K562 (cell line): ENCODE data around the gene CENPC. TPM values are rescaled to one million over a fixed set of nuclear protein-coding genes. Genes with fewer than 3 reads are reported as not detected.

Experiments
- ATAC-seq: fragments of 200-7000 bp; cut with Tn5 transposase; 3 replicates; pipeline ENCODE4 v1.9.1; 2020; ENCODE audit warnings: moderate library complexity
- BruUV-seq: library from RNA; stranded (reverse); fragments of 400-500 nt; replicated peaks from 2 replicates; lab custom pipeline; 2021; lab: Mats Ljungman, UMichigan
- CTCF ChIA-PET: fragments of 300-600 bp; formaldehyde crosslinking; extraction: SDS; loops from one replicate; lab custom pipeline; 2021; ENCODE audit warnings: low intra/inter-chr PET ratio; lab: Yijun Ruan, JAX
- POLR2A ChIA-PET: fragments of 300-600, 350-650 bp; sonication (Branson Sonifier 250); formaldehyde crosslinking; extraction: SDS; loops from one replicate; lab custom pipeline; 2021; ENCODE audit warnings: antibody characterized with exemption, inconsistent platforms; lab: Yijun Ruan, JAX
- DNase-seq, 4 experiments: peaks; one replicate each; pipeline versions ENCODE4 v3.0.0 to v3.0.0-alpha.2; 2011 to 2018; ENCODE audit warnings: low spot score in 3 of 4, mixed read lengths in 3 of 4; ENCODE audit errors: extremely low read depth in 1 of 4
- FAIRE-seq: peaks from 2 replicates; lab custom pipeline; 2011; peaks lifted over from hg19 to GRCh38; lab: Jason Lieb, UNC
- H2AFZ ChIP-seq: 2 replicates; pipeline ENCODE4 v1.6.0; 2011; ENCODE audit warnings: low read depth, low read length, control low read depth, inconsistent platforms
- H3K27ac ChIP-seq: fragments of 200-600 bp; 3 replicates; pipeline ENCODE4 v1.8.0; 2011; ENCODE audit warnings: low read depth, mild to moderate bottlenecking, control low read depth, inconsistent platforms, low read length, moderate library complexity, mixed read lengths; ENCODE audit errors: extremely low read depth
- H3K27me3 ChIP-seq, 2 experiments: fragments of 300-600 bp in 1 of 2; 2 replicates in 1 of 2; 3 replicates in 1 of 2; pipeline versions ENCODE4 v1.6.0 to v1.8.0; 2011; ENCODE audit warnings: inconsistent platforms in 2 of 2, low read length in 2 of 2, mild to moderate bottlenecking in 1 of 2, mixed read lengths in 1 of 2, moderate library complexity in 1 of 2; ENCODE audit not compliant: control insufficient read depth in 2 of 2, insufficient read depth in 2 of 2
- H3K36me3 ChIP-seq: fragments of 300-600 bp; 3 replicates; pipeline ENCODE4 v1.8.0; 2011; ENCODE audit warnings: mild to moderate bottlenecking, low read length, inconsistent platforms; ENCODE audit not compliant: control insufficient read depth, insufficient read depth
- H3K4me1 ChIP-seq, 2 experiments: fragments of 200-600 bp in 1 of 2; replicated peaks in 1 of 2; 2 replicates in 1 of 2; 3 replicates in 1 of 2; pipeline versions ENCODE4 v1.5.1 to v1.8.0; 2011; ENCODE audit warnings: inconsistent platforms in 2 of 2, low read length in 2 of 2, mild to moderate bottlenecking in 1 of 2, mixed read lengths in 1 of 2, moderate library complexity in 1 of 2; ENCODE audit not compliant: control insufficient read depth in 2 of 2, insufficient read depth in 2 of 2
- H3K4me2 ChIP-seq: 2 replicates; pipeline ENCODE4 v1.6.1; 2011; ENCODE audit warnings: low read length, control low read depth, inconsistent platforms, mixed read lengths; ENCODE audit not compliant: insufficient read depth
- H3K4me3 ChIP-seq: fragments of 200-600 bp; sonication (generic), shearing (Covaris generic); 2 replicates; pipeline ENCODE4 v1.5.1; 2016; ENCODE audit warnings: control low read depth, inconsistent platforms
- H3K79me2 ChIP-seq: fragments of 200-600 bp; 3 replicates; pipeline ENCODE4 v1.8.0; 2011; ENCODE audit warnings: low read length, inconsistent platforms; ENCODE audit not compliant: control insufficient read depth, insufficient read depth
- H3K9ac ChIP-seq, 2 experiments: 2 replicates each; pipeline versions ENCODE4 v1.6.0 to v1.6.1; 2011; ENCODE audit warnings: low read depth in 2 of 2, low read length in 2 of 2, control low read depth in 1 of 2, inconsistent platforms in 1 of 2, mild to moderate bottlenecking in 1 of 2, mixed read lengths in 1 of 2; ENCODE audit not compliant: insufficient read depth in 1 of 2
- H3K9me1 ChIP-seq: one replicate; pipeline ENCODE4 v1.6.0; 2011; ENCODE audit warnings: inconsistent platforms, mild to moderate bottlenecking, low read length, moderate library complexity; ENCODE audit not compliant: control insufficient read depth, insufficient read depth
- H3K9me3 ChIP-seq: replicated peaks from 2 replicates; pipeline ENCODE4 v1.5.1; 2011; ENCODE audit warnings: low read depth, low read length, inconsistent platforms; ENCODE audit not compliant: control insufficient read depth, insufficient read depth
- H4K20me1 ChIP-seq: replicated peaks from 2 replicates; pipeline ENCODE4 v1.6.1; 2011; ENCODE audit warnings: low read length, inconsistent platforms, mixed read lengths; ENCODE audit not compliant: control insufficient read depth, insufficient read depth
- LCOR ChIP-seq: sonication (generic); formaldehyde crosslinking; IDR thresholded peaks from 2 replicates; pipeline ENCODE4 v1.8.0; 2022; ENCODE audit warnings: mild to moderate bottlenecking, missing genetic modification reagents
- MYNN ChIP-seq, 2 experiments: sonication (generic); formaldehyde crosslinking in 1 of 2; IDR thresholded peaks; 2 replicates each; pipeline versions ENCODE4 v1.5.0 to v1.6.1; 2016 to 2020; ENCODE audit warnings: antibody characterized with exemption in 1 of 2, missing genetic modification reagents in 1 of 2
- RBM22 ChIP-seq: fragments of 200-400 bp; formaldehyde crosslinking; IDR thresholded peaks from 2 replicates; pipeline ENCODE4 v1.6.1; 2018; ENCODE audit warnings: low read length, low read depth; ENCODE audit not compliant: poor library complexity, severe bottlenecking
- SUPT5H ChIP-seq: fragments of 450-650 bp; IDR thresholded peaks from 2 replicates; pipeline ENCODE4 v1.6.1; 2016
- ZNF764 ChIP-seq: fragments of 250-450 bp; sonication (Bioruptor Pico); IDR thresholded peaks from 2 replicates; pipeline ENCODE4 v1.4.0; 2020; ENCODE audit warnings: low read depth, mild to moderate bottlenecking, moderate library complexity
- WGBS: fragments of 100-300 bp; shearing (Covaris generic); methylation state at CpG from one replicate; pipeline ENCODE4 v1.1.6; 2016; ENCODE audit warnings: low coverage, mixed read lengths; ENCODE audit not compliant: insufficient coverage; ENCODE audit errors: missing lambda C conversion rate; 5-methylcytosine and 5-hydroxymethylcytosine counted together
- in situ Hi-C: fragments of 300-500 bp; cut with MboI; formaldehyde crosslinking; loops from 4 replicates; pipeline ENCODE4 v1.15.0; 2018; ENCODE audit warnings: inconsistent platforms, mixed read lengths
- intact Hi-C: fragments of 100-400 bp; cut with micrococcal nuclease; formaldehyde crosslinking; loops from 2 replicates; pipeline ENCODE4 v1.14.2; 2022
- polyA plus RNA-seq, 8 experiments: library from polyadenylated mRNA; depleted of rRNA in 4 of 8; stranded (reverse) in 5 of 8; unstranded in 3 of 8; fragments of >200 nt; fragmentation: Nextera tagmentation in 2 of 8; fragmentation: Illumina TruSeq in 1 of 8; extraction: Ambion mirVana in 2 of 8; extraction: Trizol in 1 of 8; gene quantifications; 2 replicates each; pipeline versions ENCODE4 v1.2.1 to v1.2.3, GENCODE V29; 2011 to 2014; ENCODE audit warnings: inconsistent platforms in 1 of 8, missing spikeins in 1 of 8
- total RNA-seq, 7 experiments: library from RNA; depleted of rRNA in 6 of 7; stranded (reverse); fragments of >200 nt in 6 of 7; fragmentation: Illumina TruSeq in 2 of 7; extraction: Trizol in 2 of 7; gene quantifications; 2 replicates each; pipeline versions ENCODE4 v1.2.1 to v1.2.3, GENCODE V29; 2011 to 2021; ENCODE audit warnings: low replicate concordance in 1 of 7
- TF ChIP-seq, protein P1 (sequence below), 2 experiments: fragments of 450-650 bp; IDR thresholded peaks; 2 replicates each; pipeline ENCODE4 v1.6.1; 2018; ENCODE audit warnings: mild to moderate bottlenecking in 2 of 2, low read depth in 1 of 2; ENCODE audit not compliant: partially characterized antibody in 2 of 2

The CENPC gene
- total and polyA plus RNA-seq, 9 of the 15 experiments (the other 6 are each of a cell fraction or from before 2014, with no cell fraction given) = 18.1 to 48.5 (median 30.8) TPM

DNA sequence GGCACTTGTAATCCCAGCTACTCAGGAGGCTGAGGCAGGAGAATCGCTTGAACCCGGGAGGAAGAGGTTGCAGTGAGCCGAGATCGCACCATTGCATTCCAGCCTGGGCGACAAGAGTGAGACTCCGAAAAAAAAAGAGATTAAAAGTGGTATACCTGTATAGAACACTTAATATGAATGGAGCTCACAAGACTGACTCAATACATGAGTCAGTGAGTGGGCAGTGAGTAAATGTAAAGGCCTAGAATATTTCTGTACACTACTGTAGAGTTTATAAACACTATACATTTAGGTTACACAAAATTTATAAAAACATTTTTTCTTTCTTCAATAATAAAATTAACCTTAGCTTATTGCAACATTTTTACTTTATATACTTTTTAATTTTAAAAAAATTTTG lies 93.8 kb downstream of the CENPC start:
- intact Hi-C loops = no loop called here
- ChIA-PET POLR2A (interaction anchor here (1.0 kb wide), 1 partner anchor 14 kb away, joined by 4 read pairs; no protein-coding TSS in a partner anchor), CTCF (no interaction called here)
- no peak overlapping the region for H3K4me3 ChIP-seq
- no peaks in the 10 kb centered on the region for H4K20me1 ChIP-seq
- in situ Hi-C loops = no loop called here
- no peak overlapping the region for H2AFZ ChIP-seq
- H3K4me1 ChIP-seq = 0 out of 5 replicates have a peak, but pooled peaks cover 0 to 3% of the 10 kb centered on the region in 2 experiments
- no peak overlapping the region for H3K4me2 ChIP-seq
- no peaks in the 10 kb centered on the region for H3K9me3 ChIP-seq
- no peak overlapping the region for H3K9ac ChIP-seq
- no peak for FAIRE-seq
- 0 out of 3 replicates have a peak, but pooled peaks have one; percentile 21 for ATAC-seq
- H3K79me2 ChIP-seq = no peaks in the 10 kb centered on the region
- H3K36me3 ChIP-seq = peaks cover 20% of the 10 kb centered on the region; the same call in 2 of the 3 replicates
- H3K27ac ChIP-seq = no peak overlapping the region
- no peak for DNase-seq
- 97% methylated on average over 6 of the region's 6 CpGs for WGBS
- no peak for TF ChIP-seq ZNF764 (CRISPR knock-in tag)
- H3K9me1 ChIP-seq = no peaks in the 10 kb centered on the region
- no peaks in the 10 kb centered on the region for H3K27me3 ChIP-seq
- BruUV-seq = no TSS peak

DNA sequence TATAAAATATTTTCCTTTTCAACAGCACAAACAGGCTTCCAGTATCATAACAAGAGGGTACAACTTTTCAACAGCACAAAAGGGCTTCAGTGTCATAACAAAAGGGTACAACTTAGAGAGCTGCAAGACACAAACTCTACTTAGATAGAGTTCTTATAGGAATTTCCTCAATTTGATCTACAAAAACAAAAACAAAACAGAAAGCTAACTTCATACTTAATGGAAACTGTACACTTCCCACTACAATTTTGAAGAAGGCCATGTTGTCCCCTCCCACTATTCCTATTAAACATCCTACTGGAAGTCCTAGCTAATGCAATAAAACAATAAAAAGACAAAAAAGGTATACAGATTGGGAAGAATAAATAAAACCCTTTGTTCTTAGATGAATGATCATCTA lies 96.7 kb downstream of the CENPC start:
- Histone ChIP-seq H3K36me3 (peaks cover 8% of the 10 kb centered on the region; the same call in 2 of the 3 replicates), H3K79me2 (no peaks in the 10 kb centered on the region; the same call in 2 of the 3 replicates), H3K4me3 (no peak overlapping the region), H3K4me1 (0 out of 5 replicates have a peak, but pooled peaks cover 0 to 3% of the 10 kb centered on the region in 2 experiments), H4K20me1 (no peaks in the 10 kb centered on the region), H3K9ac (no peak overlapping the region), H3K4me2 (no peak overlapping the region), H3K27ac (no peak overlapping the region), H3K9me1 (no peaks in the 10 kb centered on the region), H3K27me3 (no peaks in the 10 kb centered on the region), H2AFZ (no peak overlapping the region), H3K9me3 (no peaks in the 10 kb centered on the region)
- POLR2A ChIA-PET = no interaction called here
- no peak for DNase-seq
- in situ Hi-C loops (no loop called here), intact Hi-C loops (no loop called here)
- TF ChIP-seq MYNN (IDR thresholded peaks at IDR 0.05) = no peak
- no peak for TF ChIP-seq MYNN (CRISPR knock-in tag; IDR thresholded peaks at IDR 0.05)
- TF ChIP-seq LCOR = no peak
- TF ChIP-seq, protein P1, sequence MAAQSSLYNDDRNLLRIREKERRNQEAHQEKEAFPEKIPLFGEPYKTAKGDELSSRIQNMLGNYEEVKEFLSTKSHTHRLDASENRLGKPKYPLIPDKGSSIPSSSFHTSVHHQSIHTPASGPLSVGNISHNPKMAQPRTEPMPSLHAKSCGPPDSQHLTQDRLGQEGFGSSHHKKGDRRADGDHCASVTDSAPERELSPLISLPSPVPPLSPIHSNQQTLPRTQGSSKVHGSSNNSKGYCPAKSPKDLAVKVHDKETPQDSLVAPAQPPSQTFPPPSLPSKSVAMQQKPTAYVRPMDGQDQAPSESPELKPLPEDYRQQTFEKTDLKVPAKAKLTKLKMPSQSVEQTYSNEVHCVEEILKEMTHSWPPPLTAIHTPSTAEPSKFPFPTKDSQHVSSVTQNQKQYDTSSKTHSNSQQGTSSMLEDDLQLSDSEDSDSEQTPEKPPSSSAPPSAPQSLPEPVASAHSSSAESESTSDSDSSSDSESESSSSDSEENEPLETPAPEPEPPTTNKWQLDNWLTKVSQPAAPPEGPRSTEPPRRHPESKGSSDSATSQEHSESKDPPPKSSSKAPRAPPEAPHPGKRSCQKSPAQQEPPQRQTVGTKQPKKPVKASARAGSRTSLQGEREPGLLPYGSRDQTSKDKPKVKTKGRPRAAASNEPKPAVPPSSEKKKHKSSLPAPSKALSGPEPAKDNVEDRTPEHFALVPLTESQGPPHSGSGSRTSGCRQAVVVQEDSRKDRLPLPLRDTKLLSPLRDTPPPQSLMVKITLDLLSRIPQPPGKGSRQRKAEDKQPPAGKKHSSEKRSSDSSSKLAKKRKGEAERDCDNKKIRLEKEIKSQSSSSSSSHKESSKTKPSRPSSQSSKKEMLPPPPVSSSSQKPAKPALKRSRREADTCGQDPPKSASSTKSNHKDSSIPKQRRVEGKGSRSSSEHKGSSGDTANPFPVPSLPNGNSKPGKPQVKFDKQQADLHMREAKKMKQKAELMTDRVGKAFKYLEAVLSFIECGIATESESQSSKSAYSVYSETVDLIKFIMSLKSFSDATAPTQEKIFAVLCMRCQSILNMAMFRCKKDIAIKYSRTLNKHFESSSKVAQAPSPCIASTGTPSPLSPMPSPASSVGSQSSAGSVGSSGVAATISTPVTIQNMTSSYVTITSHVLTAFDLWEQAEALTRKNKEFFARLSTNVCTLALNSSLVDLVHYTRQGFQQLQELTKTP (IDR thresholded peaks at IDR 0.05; ENCODE audit: low read depth in 1 of 2, partially characterized antibody in 2 of 2) = no peak
- no peak for TF ChIP-seq RBM22
- no peak for TF ChIP-seq SUPT5H
- no peak for FAIRE-seq
- BruUV-seq = no TSS peak
- CTCF ChIA-PET = no interaction called here
- ATAC-seq = no peak
